CD4-positive, alpha-beta T cell treated with Interferon alpha-2 for 1 hour (primary cell): ENCODE data around the gene ZNF655.
"Not testable (repeated sequence)": the region's sequence is repeated elsewhere in the genome, so short reads cannot be mapped to it uniquely, and the experiment has no call there.

Experiments used
- DNase-seq, 2 donors: peaks; one replicate each; pipeline ENCODE4 v3.0.0-alpha.2; 2020 to 2022

The ZNF655 gene

DNA sequence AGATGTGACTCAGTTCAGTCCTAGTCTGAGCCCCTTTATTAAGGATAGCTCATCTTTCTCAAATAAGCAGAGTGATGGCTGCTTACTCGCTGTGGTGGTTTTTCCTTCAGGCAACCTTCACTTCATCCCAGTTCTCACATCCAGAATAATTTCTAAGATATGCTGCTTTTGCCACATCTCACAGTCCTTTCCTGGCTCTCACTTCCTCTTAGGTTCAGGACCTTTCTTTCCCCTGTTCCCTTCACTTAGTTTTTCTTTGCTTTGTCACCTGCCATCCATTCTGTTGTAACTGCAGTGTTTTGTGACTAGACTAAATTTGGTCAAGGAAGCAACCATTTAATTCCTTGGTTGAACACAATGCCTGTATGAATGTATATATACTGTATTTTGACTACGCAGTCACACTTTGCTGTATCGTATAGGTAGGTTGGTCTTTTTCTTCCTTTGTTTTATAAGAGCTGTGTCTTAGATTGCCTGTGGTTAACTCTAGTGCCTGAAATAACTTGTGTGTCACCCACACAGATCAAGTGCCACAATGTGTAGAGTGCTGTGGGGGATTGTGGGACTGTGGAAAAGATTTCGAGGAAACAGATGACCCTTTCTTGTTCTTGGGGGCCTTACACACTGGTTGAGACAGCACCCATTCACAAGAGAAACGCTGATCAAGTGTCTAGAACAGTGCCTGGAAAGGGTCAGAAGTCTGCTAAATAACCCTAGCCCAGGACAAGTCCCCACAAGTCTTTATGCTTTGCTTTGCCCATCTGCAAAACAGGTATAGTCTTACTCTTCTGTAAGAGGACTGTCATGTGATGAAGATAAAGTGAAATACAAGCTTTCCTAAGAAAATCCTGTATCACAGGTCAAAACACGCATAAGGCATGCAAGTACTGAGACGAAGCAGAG lies 2.6 kb downstream of the ZNF655 start:
- no peak for DNase-seq

DNA sequence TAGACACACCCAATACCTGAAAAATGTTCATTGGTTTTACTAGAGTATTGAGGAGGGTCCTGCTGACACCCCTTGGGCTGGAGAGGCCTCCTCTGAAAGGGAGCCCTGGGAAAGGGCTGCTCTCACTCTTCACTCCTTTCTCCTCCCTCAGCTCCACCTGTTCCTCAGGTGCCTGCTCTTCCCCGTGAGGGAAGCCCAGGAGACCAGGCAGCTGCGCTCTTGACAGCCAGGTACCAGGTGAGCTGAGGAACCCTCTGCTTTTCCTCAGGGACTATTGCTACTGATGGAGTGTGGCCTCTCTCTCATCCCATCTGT lies 3.3 kb downstream of the ZNF655 start:
- DNase-seq = no peak

DNA sequence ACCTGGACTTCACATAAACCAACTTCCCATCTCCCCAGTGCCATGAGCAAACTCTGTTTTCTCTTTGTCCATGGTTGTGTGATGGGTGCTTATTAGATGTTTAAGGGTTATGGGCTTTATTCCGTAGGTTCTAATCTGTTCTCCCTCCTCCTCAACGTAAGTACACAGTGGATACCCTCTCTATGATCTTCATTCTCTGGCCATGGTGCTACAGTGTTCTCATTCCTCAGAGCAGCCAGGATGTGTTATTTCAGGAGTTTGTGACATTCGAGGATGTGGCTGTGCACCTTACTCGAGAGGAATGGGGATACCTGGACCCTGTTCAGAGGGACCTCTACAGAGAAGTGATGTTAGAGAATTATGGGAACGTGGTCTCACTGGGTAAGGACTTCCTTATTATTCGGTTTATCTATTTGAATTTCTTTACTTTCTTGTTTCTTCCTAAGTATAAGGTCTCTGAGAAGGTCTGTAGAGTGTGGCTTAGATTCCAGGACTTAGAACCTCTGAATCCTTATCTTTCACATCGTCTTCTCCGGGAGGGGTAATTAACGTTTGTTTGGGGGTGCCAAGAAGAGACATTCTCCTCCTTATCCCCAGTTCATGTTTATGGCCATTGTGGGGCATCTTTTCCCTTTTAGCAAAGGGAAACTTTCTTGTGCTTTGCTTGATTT lies 3.8 kb downstream of the ZNF655 start:
- no peak for DNase-seq

DNA sequence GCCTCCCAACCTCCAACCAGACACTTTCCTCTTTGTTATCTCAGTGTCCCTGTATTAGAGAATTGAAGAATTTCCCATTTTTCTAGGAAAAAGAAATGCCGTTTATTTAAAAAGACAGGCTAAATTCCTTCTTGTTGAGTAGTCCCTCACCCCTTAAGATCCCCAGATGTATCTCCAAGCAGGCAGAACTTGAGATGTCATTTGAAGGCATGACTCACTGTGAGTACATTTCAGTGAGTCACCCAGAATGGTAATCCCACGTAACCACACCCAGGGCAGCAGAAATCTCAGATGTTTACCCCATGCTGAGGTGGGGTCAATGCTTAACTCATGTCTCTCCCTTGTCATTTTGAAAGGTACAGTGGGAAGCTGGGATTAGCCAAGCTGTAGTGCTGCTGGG lies 4.4 kb downstream of the ZNF655 start:
- DNase-seq = no peak

DNA sequence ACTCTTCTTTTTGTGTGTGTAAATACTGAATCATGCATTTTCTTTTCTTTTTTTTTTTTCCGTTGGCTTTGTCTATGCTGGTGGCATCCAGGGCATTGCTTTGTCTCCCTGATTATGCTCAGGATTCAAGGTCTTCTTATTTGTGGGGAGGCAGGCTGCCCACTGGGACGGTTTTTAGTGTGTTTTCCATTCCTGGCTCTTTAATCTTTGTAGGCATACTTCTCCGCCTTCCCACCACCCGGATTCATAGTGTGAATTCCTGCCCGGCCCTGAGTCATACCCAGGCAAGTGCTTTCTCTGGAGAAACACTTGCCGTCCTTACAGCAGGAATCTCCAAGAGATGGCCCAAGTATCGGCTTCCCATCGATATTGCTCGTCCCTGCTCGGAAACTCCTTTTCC lies 5.2 kb downstream of the ZNF655 start:
- DNase-seq = no peak

DNA sequence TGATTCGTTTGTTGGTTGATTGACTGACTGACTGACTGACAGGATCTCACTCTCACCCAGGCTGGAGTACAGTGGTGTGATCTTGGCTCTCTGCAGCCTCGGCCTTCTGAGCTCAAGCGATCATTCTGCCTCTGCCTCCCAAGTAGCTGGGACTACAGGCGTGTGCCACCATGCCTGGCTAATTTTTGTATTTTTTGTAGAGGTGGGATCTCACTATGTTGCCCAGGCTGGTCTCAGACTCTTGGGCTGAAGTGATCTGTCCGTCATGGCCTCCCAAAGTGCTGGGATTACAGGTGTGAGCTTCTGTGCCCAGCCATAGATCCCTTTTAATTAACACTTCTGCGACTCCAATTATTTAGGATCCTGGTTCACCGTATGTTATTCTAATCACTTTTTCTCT lies 10.3 kb downstream of the ZNF655 start:
- not testable (repeated sequence) for DNase-seq

DNA sequence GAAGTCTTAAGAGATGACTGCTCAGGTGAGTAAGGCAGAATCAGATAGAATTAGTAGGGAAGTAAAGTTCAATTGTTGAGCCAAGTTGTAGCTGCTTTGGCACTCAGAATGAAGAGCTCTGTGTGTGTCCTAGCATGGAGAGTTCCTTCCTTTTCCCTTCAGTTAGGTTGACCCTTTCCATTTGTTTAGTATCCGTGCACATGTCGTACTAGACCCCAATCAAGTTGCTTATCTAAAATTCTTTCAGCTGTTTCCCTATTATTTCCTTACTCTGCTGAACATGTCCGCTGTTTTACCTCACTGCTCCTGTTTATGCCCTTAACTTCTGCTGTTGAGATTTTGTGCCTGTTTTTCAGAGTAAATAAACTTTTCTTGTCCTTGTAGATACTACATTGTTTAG lies 13.3 kb downstream of the ZNF655 start:
- no peak for DNase-seq

DNA sequence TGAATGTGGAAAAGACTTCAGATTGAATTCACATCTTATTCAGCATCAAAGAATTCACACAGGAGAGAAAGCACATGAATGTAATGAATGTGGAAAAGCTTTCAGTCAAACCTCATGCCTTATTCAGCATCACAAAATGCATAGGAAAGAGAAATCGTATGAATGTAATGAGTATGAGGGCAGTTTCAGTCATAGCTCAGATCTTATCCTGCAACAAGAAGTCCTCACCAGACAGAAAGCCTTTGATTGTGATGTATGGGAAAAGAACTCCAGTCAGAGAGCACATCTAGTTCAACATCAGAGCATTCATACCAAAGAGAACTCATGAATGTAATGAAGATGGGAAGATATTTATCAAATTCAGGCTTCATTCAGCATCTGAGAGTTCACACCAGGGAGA lies 14.8 kb downstream of the ZNF655 start:
- no peak for DNase-seq

DNA sequence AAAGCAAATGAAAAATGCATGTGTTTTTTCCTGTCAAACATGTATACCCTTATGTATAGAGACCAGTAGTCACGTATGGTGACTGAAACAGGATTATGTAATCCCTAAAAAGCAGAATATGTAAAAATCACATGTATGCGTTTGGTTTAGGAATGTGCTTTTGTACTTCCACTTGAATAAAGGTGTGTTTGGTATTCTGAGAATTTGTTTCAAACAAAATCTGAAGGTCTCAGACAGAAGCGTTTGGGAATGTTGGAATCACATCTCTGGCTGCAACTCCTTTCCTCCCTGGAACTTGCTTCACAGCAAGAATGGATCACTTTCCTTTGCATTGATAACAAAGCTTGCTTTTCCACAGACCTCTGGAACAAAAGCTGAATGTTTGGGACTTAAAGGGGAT lies 17.8 kb downstream of the ZNF655 start:
- no peak for DNase-seq

DNA sequence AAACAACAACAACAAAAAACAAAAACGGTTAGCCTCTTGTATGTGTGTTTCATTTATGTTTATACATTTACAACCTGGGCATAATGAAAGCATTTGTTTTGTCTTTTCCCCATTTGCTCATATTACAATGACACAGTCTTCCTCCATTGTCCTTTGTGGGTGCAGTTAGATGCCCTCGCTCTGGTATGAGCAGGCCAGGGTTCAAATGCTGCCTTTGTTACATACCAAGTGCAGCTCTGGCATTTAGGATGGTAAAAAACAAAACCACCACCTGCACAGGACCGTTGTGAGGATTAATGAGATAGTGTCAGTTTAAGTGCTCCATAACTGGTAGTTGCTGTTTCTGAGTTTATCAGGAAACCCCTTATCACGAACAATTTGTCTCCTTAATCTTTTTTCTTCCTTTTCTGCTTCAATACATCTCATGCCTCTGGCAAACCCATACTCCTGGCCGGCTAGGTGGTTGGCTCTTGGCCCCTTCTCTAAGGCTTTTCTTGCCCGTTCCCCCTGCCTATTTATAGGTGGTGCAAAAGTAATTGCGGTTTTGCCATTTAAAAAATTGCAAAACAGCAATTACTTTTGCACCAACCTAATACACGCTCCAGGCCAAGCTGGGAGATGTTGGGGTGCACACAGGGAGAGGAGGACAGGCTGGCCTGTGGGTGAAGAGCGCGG lies 21.0 kb downstream of the ZNF655 start:
- no peak for DNase-seq

DNA sequence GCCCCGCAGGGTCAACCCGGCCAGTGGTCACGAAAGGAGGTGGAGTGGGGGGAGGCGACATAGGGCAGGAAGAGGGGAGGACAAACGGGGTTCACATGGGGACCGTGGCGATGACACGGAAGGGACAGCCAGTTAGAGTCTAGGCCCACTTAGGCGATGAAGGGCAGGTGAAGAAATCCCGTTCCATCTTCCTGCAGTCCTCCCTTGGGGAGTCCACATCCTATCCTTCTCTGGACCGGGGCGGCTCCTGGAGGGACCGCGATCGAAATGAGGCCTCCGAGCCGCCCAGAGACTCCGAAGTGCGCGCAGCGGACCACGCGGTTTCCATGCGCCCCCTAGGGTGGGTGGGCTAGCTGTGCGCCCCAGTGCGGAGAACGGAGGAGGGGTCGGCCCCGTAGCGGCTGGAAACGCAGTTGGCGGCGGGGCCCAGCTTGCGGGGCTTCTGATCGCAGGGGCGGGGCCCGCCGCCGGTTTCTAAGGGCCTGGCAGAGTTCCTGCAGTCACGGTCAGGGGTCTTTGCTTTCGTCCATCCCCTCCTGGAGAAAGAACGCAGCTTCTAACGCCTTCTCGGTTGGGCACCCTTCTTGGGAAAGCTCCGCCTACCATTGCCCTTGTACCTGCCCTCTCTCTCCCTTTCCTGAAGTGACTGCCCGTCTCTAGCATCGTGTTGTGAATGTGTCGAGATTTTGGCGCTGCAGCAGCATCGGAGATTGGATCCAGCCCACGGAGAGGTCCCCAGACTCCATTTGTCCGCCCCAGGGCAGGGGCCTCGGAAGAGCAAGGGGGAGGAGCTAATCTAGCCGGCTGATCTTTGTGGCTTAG lies 21.7 kb downstream of the ZNF655 start:
- peak; percentile 25 to 59 for DNase-seq

DNA sequence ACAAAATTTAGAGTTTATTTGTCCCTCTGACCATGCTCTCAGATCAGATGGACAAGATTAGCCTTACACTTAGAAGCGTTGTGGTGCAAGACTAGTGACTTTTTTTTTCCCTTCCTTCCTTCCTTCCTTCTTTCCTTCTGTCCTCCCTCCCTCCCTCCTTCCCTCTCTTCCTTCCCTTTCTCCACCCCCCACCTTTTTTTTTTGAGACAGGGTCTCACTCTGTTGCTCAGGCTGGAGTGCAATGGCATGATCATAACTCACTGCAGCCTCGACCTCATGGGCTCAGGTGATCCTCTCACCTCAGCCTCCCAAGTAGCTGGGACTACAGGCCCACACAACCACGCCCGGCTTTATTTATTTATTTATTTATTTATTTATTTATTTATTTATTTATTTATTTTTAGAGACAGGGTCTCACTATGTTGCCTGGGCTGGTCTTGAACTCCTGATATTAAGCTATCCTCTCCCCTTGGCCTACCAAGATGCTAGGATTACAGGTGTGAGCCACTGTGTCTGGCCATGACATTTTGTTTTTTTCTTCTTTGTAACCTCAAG lies 22.4 kb downstream of the ZNF655 start:
- not testable (repeated sequence) for DNase-seq

DNA sequence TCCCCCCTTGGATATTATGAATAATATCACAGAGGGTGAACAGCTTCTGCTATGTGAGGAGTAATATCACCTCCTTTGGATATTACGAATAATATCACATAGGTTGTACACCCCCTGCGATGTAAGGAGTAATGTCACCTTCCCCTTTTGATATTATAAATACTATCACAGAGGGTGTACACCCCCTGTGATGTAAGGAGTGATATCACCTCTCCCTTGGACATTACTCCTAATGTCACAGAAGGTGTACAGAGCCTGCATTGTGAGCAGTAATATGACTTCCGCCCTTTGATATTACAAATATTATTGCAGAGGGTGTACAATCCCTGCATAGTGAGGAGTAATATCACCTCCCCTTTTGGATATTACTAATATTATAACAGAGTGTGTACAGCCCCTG lies 30.4 kb downstream of the ZNF655 start:
- no peak for DNase-seq

DNA sequence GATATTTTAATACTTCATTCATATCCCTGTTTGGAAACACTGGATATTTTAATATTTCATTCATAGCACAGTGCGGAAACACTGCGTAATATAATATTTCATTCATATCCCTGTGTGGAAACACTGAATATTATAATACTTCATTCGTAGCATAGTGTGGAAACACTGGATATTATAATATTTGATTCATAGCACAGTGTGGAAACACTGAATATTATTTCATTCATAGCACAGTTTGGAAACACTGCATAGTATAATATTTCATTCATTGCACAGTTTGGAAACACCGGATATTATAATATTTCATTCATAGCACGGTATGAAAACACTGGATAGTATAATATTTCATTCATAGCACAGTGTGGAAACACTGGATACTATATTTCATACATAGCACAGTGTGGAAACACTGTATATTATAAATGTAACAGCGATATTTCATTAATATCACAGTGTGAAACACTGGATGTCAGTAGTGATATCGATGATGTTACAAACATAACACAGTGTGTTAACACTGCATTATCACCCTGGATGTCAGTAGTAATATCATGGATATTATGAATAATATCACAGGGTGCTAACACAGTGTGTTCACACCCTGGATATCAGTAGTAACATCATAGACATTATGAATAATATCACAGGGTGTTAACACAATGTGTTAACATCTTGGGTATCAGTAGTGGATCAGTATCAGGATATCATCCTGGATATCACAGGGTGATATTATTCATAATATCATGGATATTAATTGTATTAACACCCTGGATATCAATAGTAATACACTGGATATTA lies 36.7 kb downstream of the ZNF655 start:
- no peak for DNase-seq

DNA sequence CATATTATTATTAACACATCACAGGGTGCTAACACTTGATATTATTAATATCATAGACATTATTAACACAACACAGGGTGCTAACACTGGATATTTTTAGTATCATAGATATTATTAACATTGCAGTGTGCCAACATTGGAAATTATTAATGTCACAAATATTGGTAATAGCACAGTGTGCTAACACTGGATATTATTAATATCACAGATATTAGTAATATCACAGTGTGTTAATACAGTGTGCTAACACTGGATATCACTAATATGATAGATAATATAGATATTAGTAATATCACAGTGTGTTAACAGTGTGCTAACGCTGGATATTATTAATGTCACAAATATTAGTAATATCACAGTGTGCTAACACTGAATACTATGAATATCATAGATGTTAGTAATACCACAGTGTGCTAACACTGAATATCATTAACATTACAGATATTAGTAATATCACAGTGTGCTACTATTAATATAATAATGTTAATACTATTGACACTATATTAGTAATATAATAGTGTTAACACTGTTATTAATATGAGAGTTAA lies 38.0 kb downstream of the ZNF655 start:
- DNase-seq = no peak

DNA sequence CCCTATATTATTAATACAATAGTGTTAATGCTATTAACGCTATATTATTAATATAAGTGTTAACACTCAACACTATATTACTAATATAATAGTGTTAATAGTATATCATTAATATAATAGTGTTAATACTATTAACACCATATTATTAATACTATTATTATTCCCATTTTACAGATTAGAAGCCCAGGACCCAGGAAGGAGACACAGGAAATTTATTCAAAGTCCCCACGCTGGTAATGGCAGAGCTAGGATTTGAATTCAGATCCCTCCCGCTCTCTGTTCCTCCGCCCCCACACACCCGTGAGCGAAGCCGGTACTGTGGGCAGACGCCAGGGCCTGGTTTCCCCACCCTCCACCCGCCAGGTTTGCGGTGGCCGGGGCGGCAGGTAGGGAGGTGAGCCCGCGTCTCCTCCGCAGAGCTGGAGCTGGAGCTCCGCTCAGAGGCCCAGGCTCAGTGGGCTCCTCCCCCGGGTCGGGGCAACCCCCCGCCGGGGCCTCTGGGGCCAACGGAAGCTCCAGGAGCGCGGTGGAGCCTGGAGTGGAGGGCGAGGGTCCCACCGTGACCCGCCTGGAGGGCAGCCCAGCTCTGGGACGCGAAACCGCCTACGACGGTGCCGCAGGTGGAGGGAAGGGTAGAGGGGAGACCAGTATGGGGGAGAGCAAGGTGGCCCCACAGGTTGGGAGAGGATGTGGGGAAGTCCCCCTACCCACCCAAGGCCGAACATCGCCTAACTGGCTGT lies 39.5 kb downstream of the ZNF655 start, which contains the start of gene TMEM225B:
TMEM225B (plus strand) TSS at position 506 of the 740 bp plus-strand sequence. CDS start 6,122 bp downstream, outside the sequence.
- DNase-seq = no peak

DNA sequence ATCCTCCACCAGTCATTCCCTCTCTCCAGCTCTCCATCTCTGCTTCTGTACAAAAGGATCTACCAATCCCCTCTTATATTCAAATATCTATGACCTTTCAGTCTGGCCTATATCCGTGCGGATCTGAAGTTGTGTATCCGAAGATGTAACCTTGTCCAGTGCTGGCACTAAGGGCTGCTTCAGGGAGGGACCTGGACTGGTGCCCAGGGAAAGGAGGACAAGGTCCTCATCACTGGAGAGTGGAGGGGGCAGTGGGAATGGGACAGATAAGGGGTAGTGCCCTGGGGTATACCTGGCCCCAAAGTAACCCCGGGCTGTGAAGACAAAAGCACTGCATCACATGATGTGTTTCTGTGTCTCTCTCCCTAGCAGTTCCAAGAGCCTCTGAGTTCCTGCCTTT lies 41.4 kb downstream of the ZNF655 start:
- no peak for DNase-seq

DNA sequence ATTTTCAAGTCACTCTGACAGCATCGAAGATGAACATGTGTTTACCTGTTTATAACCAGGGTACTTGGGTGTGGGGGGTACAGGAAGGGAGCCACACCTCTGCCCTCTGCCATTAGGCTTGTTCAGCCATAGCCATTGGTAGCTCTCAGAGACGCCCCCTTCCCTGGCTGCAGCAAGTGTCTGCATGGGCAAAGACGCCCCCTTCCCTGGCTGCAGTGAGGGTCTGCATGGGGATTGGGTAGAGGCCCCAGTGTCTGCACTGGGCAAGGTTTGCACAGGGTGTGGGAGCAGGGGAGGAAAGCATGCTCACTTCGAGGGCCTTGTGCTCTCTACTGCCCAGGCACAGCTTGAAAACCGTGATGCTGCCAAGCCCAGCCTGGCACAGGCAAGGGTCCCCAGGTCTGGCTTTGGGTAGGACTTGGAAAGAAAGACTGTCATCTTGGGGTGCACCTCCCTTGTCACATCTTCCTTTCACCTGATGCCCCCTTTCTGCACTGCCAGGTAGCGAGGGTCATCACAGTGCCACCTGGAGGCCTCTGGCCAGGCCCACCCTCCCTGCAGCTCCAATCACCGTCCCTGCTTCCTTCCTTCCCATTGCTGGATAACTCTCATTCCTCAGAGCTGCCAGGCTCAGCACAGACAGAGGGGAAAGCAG lies 43.3 kb downstream of the ZNF655 start:
- no peak for DNase-seq

DNA sequence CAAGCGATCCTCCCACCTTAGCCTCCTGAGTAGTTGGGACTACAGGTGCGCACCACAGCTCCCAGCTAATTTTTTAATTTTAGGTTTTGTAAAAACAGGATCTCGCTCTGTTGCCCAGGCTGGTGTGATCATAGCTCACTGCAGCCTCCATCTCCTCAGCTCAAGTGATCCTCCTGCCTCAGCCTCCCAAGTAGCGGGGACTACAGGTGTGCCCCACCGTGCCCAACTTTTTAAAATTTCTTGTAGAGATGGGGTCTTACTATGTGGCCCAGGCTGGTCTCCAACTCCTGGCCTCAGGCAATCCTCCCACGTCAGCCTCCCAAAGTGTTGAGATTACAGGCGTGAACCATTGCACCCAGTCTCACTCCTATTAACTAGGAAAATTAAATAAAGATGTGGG lies 47.1 kb downstream of the ZNF655 start:
- no peak for DNase-seq

DNA sequence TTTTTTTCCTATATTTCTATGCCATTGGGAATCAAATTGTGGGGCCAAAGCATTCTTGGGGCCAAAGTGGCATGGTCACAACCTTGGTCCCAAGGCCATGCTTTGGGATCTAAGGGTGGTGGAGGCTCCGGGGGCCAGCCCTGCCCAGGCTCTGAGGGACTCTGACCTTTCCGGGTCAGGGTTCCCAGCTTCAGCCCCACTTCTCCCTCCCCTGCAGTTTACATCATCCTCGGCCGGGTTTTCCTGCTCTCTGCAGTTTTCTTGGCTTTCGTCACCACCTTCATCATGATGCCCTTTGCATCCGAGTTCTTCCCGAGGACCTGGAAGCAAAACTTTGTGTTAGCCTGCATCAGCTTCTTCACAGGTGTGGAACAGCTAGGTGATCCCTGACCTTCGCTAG lies 48.1 kb downstream of the ZNF655 start:
- no peak for DNase-seq
